Measurements from ENCODE around the gene FBRSL1.

GRCh38 chr12:132469423-132469822 is 20.5 kb upstream of the FBRSL1 start:
- TF ChIP-seq, protein P1, sequence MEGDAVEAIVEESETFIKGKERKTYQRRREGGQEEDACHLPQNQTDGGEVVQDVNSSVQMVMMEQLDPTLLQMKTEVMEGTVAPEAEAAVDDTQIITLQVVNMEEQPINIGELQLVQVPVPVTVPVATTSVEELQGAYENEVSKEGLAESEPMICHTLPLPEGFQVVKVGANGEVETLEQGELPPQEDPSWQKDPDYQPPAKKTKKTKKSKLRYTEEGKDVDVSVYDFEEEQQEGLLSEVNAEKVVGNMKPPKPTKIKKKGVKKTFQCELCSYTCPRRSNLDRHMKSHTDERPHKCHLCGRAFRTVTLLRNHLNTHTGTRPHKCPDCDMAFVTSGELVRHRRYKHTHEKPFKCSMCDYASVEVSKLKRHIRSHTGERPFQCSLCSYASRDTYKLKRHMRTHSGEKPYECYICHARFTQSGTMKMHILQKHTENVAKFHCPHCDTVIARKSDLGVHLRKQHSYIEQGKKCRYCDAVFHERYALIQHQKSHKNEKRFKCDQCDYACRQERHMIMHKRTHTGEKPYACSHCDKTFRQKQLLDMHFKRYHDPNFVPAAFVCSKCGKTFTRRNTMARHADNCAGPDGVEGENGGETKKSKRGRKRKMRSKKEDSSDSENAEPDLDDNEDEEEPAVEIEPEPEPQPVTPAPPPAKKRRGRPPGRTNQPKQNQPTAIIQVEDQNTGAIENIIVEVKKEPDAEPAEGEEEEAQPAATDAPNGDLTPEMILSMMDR (conservative IDR thresholded peaks at IDR 0.05; ENCODE audit: low read depth, low read length), result no peak
- TF ChIP-seq EZH2 (IDR thresholded peaks at IDR 0.05; ENCODE audit: low read length, unreplicated experiment) (no peak), EZH2phosphoT487 (IDR thresholded peaks at IDR 0.05; ENCODE audit: borderline replicate concordance, low read length) (no peak)

Data from PC-3 (cell line).